GM10266 (cell line): Measurements from ENCODE around the gene MAPK8IP3.
"Not testable (repeated sequence)": the region's sequence is repeated elsewhere in the genome, so short reads cannot be mapped to it uniquely, and the experiment has no call there.

ENCODE experiments used
- DNase-seq: peaks from one replicate; pipeline ENCODE4 v3.0.0; 2012; ENCODE audit errors: extremely low spot score
- CTCF ChIP-seq: IDR thresholded peaks from 2 replicates; pipeline ENCODE4 v1.5.1; 2012; ENCODE audit warnings: mild to moderate bottlenecking, low read depth; ENCODE audit not compliant: control insufficient read depth, insufficient read depth; ENCODE audit errors: missing control alignments

The MAPK8IP3 gene

GRCh38 chr16:1727651-1728624 lies 21.9 kb downstream of the MAPK8IP3 start:
- TF ChIP-seq CTCF: no peak
- DNase-seq: no peak

- DNase-seq: no peak
- no peak for TF ChIP-seq CTCF
Measured at GRCh38 chr16:1729026-1729425, 23.0 kb downstream of the MAPK8IP3 start.

GRCh38 chr16:1729445-1729844 lies 23.4 kb downstream of the MAPK8IP3 start:
- no peak for TF ChIP-seq CTCF
- no peak for DNase-seq

GRCh38 chr16:1731073-1731472 lies 25.1 kb downstream of the MAPK8IP3 start:
- DNase-seq: no peak
- TF ChIP-seq CTCF: no peak

- no peak for TF ChIP-seq CTCF
- DNase-seq: no peak
Measured at GRCh38 chr16:1731603-1732002, 25.6 kb downstream of the MAPK8IP3 start.

- no peak for TF ChIP-seq CTCF
- DNase-seq: no peak
Measured at GRCh38 chr16:1732071-1732470, 26.1 kb downstream of the MAPK8IP3 start.

- not testable (repeated sequence) for DNase-seq
Measured at GRCh38 chr16:1732551-1732987, 26.6 kb downstream of the MAPK8IP3 start.

GRCh38 chr16:1734123-1734522 lies 28.1 kb downstream of the MAPK8IP3 start:
- TF ChIP-seq CTCF: no peak
- DNase-seq: no peak
